Body of pancreas (tissue), 4 donors: ENCODE results near the gene ITPR2.

ENCODE experiments used
- POLR2A ChIP-seq, 3 donors: fragments of 450-650 bp; IDR thresholded peaks; one replicate each; pipeline ENCODE4 v1.6.1; 2016; ENCODE audit warnings: antibody characterized with exemption in 3 of 3, mild to moderate bottlenecking in 2 of 3
- TF ChIP-seq, protein P1 (sequence below), 7 experiments: fragments of 450-650 bp in 4 of 7; fragments of 200-600 bp in 3 of 7; sonication (generic) in 3 of 7; IDR thresholded peaks; one replicate each; pipeline ENCODE4 v1.5.1; 2016 to 2019; ENCODE audit warnings: antibody characterized with exemption in 7 of 7

DNA sequence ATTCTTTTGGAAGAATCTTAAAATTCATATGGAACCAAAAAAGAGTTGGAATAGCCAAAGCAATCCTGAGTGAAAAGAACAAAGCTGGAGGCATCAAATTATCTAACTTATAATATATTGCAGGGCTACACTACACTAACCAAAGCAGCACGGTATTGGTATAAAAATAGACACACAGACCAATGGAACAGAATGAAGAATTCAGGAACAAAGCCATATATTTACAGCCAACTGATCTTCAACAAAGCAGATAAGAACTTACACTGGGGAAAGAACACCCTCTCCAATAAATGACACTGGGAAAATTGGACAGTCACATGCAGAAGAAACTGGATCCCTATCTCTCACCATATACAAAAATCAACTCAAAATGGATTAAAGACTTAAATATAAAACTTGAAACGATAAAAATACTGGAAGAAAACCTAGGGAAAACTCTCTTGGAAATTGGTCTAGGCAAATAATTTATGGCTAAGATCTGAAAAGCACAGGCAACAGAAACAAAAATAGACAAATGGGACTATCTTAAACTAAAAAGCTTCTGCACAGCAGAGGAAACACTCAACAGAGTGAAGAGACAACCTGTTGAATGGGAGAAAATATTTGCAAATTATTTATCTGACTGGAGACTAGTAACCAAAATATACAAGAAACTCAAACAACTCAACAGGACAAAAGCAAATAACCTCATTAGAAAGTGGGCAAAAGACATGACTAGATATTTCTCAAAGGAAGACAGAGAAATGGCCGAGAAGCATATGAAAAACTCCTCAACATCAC lies 286.3 kb downstream of the ITPR2 start:
- TF ChIP-seq, protein P1, sequence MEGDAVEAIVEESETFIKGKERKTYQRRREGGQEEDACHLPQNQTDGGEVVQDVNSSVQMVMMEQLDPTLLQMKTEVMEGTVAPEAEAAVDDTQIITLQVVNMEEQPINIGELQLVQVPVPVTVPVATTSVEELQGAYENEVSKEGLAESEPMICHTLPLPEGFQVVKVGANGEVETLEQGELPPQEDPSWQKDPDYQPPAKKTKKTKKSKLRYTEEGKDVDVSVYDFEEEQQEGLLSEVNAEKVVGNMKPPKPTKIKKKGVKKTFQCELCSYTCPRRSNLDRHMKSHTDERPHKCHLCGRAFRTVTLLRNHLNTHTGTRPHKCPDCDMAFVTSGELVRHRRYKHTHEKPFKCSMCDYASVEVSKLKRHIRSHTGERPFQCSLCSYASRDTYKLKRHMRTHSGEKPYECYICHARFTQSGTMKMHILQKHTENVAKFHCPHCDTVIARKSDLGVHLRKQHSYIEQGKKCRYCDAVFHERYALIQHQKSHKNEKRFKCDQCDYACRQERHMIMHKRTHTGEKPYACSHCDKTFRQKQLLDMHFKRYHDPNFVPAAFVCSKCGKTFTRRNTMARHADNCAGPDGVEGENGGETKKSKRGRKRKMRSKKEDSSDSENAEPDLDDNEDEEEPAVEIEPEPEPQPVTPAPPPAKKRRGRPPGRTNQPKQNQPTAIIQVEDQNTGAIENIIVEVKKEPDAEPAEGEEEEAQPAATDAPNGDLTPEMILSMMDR (IDR thresholded peaks at IDR 0.05): no peak
- TF ChIP-seq POLR2A (IDR thresholded peaks at IDR 0.05): no peak
